OCI-M2 (cell line): Measurements from ENCODE around the gene DPY19L1.
"Not testable (repeated sequence)": the region's sequence is repeated elsewhere in the genome, so short reads cannot be mapped to it uniquely, and the experiment has no call there.

Experiments used
- DNase-seq: peaks from one replicate; lab custom pipeline; 2025; ENCODE audit not compliant: unreplicated experiment; lab: John Stamatoyannopoulos, UW

The DPY19L1 gene

DNA sequence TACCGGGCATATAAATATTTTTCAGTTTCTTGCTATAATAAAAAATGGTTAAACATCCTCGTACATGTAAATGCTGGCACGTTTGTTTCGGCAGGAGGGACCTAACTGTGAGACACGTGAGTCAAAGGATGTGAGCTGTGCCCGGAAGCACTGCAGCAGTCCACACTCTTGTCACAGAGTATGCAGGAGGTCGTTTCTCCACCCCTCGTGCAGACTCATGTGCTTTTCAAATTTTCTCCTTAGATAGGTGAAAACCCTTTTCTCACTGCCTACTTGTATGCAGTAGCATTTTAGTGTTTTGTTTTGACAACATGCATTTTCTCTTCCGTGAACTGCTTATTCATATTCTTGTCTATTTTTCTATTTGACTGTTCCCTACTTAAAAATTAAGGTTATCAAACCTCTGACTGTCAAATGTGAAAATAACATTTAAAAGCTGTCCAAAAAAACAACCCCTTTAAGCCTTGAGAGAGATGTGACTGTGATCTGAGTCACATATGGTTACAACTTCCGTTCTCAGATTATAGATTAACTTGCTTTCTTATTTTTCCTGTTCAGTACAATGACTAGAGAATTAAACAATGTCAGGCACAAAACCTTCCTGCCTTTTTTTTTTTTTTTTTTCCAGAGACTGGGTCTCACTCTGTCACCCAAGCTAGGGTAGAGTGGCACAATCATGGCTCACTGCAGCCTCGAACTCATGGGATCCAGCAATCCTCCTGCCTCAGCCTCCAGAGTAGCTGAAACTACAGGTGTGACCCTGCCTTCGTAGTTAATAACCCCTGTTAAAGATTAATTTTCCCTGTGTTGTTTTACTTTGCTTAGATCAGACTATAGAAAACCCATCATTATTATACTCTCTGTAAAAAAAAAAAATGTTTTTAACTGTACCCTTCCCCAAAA, 45.1 kb downstream of the DPY19L1 start:
- no peak for DNase-seq

DNA sequence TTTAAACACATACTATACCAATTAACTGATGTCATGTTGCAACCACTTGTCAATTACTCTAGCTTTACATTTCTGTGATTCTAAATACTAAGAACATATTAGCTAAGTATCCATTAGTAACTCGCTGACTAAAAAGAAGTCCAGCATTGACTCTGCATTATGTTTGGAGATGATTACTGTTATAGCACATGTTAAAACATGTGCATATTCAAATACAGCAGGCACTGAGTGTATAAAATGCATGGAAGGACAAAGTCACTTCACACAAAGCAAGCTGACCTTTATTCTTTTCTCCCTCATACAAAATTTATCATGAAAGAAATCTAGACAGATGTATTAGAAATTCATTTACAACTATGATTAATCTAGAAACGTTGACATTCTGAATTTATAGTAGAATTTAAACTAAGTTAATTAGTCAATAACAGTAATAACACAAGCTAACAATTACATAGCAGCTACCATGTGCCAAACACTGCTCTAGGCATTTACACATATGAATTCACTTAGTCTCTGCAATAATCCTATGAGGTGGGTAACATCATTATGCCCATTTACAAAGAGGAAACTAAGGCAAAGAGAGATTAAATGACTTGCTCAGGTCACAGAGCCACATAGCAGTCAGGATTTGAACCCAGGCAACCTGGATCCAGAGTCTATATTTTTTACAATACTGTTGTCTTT, 48.7 kb downstream of the DPY19L1 start:
- DNase-seq = not testable (repeated sequence)

DNA sequence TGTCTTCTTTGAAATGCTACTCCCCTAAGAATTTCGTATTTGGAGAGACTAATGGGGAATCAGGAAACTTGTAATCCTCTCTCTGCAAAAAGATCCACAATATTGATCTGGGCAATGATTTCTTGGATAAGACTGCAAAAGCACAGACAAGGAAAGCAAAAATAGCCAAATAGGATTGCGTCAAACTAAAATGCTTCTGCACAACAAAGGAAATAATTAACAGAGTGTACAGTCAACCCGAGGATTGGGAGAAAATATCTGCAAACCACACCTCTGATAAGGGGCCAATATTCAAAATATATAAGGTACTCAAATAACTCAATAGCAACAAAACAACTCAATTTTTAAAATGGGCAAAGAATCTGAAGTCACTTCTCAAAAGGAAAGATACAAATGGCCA, 52.1 kb downstream of the DPY19L1 start:
- DNase-seq = not testable (repeated sequence)

DNA sequence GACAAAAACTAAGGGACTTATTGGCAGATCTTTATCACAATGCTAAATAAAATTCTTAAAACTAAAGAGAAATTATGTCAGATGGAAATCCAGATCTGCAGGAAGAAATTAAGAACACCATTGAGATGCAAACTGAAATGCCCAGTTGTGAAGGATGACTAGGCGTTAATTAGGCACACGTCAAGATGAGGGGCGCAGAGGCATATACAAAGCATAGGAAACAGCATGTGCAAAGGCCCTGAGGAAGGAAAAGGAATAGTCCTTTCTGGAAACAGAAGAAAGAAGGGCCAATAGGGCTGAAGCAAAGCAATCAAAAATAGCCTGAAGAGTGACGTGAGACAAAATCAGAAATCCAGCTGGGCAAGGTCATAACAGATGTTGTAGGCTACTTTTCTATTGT, 53.1 kb downstream of the DPY19L1 start:
- not testable (repeated sequence) for DNase-seq

DNA sequence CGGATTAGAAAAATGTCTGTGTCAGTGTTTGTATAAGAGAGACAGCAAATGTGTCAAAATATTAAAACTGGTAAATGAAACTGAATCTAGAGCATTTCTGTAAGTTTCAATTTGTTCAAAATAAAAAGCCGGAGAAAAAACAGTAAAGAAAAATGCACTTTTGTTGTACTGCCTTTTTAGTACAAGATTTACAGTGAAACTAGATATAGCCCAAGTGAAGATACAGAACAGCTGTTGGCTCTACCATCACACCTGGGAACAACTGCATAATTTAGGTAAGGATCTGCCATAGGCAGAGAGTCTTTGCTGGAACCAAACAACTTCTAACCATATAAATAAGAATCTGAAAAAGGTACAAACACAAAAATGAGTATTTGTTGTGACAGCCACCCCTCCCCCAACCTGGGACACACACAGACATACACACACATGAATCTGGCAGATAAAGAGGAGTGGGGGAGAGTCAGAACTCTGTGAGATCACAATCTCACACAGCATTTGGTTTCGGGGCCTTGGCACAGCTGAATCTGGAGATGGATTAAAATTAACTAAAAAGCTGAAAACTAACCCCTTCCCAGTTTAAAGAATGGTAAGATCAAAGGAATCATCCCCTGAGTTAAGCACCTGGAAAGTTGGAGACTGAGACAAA, 54.8 kb downstream of the DPY19L1 start:
- no peak for DNase-seq

DNA sequence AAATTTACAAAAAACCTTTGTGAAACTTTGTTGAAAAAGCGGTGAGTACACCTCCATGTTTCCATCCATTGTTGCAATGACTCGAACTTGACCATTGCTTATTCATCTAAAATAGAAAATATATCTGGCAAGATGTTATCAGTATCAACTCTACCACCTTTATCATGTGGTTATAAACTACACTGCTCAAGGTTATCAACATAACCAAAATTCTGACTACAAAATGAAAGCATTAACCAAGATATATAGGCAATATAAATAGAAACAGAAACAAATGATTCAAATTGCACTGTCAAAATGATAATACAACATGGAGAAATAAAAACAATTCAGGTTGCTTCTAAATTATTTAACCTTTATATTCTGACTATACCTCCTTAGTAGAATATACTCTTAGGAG, 58.2 kb downstream of the DPY19L1 start:
- DNase-seq = not testable (repeated sequence)

DNA sequence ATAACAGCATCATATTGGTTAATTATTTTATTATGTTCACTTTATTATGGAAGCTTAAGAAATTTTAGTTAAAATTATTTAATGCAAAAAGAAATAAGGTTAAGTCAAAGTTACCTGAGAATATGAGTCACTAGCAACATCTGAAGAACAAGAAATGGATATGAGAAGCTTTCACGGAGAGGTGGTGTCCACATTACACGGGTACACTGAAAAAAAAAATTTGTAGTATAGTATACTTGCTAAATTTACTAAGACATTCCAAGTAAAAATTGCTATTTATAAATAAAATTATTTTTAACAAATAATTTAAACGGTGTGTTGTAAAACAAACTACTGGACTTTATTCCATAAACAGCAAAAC, 63.9 kb downstream of the DPY19L1 start:
- no peak for DNase-seq

DNA sequence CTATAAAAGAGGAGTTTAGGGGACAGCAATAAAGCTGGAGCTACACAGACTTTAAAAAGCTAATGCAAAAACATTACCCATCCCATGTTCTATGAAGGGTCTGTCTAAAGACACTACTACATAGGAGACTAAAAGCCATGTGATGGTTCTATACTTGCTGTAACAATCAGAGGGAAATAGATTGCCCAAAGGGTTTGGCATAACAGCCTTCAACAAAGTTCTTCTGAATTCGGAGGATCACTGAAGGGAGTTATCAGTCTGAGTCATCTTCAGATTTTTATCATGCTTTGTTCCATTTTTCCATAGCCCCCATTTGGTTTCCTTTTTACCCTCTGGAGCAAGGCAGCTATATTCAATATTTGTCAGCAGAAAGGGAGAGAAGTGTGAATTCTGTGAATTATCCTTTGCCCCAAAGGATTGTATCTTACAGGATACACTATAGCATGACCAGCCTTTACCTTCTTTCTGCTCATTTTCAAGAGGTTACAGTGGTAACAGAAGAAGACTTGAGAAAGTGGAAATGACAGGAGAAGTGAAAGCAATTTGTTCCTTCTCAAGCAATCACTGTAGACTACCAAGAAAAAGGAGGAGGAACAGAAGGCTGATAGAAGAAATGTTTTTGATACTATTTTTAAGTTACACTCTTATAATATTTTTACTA, 64.4 kb downstream of the DPY19L1 start:
- DNase-seq = not testable (repeated sequence)

DNA sequence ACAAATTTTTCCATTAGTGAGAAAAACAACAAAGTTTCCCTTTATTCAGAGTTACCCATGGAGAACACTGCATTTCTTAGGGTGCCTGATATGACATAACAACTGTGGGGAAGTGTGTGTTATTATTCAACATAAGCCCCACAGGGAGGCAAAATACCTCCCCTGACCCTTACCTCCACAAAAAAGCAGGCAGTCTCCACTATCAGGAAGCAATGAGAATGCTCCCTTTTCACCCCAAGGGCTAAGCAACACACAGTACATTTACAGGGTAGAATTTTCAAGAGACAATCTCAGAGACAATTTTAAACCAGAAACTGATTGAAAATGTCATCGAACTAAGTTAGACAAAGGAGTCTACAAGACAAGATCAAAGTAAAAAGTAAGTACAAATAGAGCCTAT, 69.5 kb downstream of the DPY19L1 start:
- DNase-seq = not testable (repeated sequence)

DNA sequence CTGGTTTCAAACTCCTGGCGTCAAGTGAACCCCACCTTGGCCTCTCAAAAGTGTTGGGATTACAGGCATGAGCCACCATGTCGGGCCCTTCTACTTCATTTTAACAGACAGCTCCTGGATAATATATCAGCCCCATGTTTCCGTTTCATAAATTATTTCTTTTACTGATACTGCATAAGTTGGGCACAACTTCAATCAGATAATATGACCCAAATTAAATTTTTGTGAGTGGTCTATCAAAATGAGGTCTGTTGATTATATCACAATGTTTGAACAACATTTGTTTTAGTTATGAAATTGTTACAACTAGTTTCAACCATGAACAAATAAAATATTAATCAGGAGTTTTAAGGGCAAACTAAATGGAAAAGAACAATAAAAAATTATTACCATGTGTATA, 70.8 kb downstream of the DPY19L1 start:
- DNase-seq = not testable (repeated sequence)

DNA sequence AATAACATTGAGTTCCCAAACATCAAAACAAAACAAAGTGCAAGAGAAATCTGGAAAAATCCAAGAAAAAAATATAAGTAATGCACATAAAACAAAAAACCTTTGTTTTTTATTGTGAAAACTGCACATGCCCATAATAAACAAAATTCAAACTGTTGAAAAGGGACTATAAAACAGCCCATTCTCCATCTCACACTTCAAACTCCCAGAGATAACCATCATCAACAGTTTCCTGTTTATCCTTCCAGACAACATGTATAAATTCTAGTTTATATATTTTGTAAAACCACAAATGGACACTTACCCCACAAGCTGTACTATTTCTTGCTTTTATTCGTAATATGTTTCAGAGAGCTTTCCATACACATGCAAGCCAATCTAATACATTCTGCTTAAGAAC, 79.3 kb downstream of the DPY19L1 start:
- DNase-seq = no peak

DNA sequence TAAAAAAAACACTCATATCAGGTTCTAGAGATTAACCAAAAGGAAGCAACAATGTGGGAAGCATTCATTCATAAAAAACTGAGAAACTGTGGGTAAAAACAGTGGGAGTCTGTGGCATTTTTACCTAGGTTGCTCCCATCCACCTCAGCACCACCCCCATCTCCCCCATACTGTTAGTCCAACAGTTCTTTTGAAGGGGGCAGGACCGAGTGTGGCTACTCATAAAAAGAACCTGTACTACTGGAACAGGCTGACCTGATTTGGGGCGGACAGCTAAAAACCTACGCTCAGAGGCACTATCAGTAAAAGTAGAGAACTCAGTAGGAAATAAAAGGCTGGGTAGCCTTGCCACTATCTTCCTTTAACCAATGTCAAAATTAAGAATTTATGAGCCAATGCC, 84.5 kb downstream of the DPY19L1 start:
- DNase-seq = no peak

DNA sequence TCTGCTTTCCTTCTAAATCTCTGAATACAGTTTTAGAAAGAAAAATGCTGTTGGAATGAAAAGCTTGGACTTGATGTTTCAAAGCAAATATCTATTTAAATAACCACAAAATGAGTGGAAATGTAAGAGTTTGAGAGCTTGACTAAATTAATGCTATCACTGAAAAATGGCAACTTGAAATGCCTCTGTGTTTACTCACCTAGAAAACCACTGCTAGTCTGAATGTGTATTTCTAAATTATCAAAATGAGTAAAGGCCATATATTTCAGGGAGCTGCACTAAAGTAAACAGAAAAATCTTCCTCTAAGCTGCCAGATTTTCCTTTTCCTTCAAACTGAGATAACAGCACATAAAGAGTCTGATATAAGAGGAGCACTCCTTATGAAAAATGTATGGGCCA, 87.9 kb downstream of the DPY19L1 start:
- no peak for DNase-seq

DNA sequence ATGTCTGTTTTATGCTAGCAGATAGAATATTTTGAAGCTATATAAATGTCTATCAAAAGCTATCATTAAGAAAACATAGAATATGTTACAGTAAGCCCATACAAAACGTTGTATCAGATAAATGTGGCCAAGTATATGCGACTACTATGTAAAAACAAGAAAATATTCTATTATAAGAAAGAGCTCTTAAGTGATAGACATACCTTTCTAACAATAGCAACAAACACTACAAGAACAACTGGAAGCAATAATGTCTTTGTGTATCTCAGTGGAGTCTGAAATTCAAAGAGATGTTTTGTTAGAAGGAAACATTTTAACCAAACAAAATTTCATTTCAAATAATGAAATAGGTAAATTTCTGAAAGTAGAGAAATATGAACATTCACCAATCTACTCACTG, 89.9 kb downstream of the DPY19L1 start:
- DNase-seq = not testable (repeated sequence)

DNA sequence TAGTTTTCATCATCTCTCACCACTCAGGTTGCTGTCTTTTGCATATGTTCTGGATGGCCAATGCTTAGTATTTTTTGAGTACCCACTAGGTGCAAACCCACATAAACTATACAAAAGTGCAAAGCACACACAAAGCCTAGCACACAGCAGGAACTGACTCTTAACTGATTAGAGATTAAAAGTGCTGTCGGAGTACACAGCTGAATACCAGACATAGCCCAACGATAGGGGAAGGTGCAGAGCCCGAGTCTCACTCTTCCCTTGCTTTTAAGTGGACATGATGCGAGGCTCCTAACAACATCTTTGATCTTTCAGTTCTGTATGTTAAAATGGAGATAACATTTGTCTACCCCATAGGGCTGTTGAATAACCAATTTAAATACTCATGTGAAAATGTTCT, 90.8 kb downstream of the DPY19L1 start:
- DNase-seq = no peak

DNA sequence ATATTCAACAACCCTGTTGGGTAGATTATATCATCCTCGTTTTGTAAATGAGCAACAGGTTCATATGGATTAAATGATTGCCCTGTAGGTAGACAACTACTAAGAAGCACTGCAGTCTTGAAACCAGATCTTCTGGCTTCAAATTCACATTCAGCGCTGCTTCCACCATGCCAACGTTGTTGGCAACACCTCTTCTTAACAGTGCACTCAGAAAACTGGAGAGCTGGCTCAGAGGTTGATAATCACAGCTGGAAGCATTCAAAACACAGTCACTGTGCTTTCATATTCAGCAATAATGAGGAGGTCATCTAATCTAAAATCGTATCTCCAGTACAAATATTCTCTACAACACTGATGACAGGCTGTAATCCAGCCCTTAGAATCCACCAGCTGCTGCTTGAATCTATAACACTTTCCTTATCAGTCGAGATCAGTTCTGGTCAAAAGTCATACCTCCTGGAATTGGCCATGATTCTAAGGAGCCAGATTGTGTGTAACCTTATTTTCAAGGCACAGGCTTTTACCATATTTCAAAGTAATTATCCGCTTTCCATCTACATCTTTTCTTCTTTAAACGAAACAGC, 91.3 kb downstream of the DPY19L1 start:
- DNase-seq = not testable (repeated sequence)

DNA sequence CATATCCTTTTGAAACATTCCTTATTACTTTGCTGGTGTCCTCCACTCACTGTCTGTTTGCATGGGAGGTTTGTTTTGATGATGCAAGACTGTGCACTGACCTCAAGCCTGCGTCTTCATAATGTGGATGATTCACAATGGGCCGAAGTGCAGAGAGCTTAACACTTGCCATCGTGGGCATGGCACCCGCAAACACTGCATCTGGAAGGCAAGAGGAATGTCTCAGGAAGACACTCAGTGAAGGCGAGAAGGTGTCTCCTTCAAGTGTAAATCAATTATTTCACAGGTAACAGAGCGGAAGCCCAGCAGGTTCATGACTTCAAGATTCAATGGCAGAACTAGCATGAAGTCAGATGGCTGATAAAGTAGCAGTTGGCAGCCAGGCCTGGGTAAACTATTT, 98.1 kb downstream of the DPY19L1 start:
- no peak for DNase-seq

DNA sequence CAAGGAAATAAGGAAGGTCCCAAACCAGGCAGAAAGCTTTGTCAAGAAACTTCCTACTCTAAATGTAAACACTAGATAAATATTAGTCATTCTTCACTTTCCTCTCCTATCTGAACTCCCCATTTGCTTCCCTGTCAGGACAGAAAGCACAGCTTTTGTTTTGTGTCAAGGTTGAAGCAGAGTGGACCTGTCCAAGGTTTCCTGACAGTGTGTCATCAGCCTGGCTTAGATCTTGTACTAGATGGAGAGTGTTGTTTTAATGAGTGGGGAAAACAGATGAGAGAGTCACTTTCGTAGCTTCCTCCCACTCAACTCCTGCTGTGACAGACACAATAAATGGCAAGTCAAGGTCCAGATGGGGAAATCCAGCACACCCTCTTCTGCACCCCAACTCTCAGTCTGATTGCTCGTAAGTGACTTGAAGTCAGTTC, 101.5 kb downstream of the DPY19L1 start:
- DNase-seq = not testable (repeated sequence)

DNA sequence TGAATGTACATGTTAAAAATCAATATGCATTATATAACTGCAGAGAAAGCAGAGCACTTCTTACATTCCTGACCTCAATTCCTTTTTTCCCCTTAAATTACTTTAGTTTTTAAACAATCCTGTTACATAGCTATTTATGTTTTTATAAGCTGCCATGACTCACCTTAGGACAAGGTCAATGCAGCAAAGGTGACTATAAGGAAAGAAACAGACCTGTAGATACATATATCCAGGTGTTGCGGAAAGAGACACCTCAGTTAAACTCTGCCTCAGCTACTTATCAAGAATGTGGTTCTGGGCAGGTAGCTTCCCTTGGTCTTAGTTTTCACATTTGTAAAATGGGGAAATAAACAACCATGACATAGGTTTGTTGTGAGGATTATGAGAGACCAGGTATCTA, 105.5 kb downstream of the DPY19L1 start:
- DNase-seq = no peak

DNA sequence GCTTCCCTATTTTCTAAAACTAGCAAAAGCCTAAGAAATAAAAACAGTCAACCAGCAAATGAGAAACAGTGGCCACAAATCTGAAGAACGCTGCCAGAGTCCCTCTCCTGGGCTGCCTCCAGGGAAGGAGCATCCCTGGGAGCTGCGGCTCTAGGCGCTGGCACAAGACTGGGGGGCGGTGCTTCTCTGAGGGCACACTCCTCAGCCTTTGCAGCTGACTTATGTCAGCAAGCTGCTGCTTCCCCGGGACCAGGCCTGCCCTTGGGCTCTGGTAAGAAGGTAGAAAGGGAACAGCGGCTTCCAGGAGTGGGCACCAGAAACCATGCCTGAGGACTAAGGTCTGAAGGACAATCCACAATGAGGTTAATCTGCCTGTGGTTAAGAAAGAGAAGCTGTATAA, 107.5 kb downstream of the DPY19L1 start:
- not testable (repeated sequence) for DNase-seq

DNA sequence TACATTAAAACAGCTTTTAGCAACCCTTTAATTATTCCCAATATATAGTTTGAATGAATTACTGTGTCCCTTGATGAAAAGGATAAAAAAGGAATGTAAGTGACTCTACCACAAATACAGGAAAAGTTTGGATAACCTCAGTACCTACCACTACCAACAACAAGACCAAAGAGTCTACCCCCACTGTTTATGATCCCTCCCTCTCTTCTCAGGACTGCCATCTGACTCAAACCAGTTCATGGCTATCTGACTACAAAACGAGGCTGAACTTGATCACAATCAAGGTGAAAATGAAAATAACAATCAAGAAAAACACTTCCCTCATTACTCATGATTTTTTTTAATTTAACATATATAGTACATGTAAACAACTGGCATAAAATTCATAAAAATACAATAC, 108.7 kb downstream of the DPY19L1 start:
- no peak for DNase-seq
